IMR-90 (cell line): Measurements from ENCODE around the gene HAS3. TPM values are rescaled to one million over a fixed set of nuclear protein-coding genes. Genes with fewer than 3 reads are reported as not detected.

ENCODE experiments used
- ATAC-seq: fragments of 200-7000 bp; cut with Tn5 transposase; 2 replicates; pipeline ENCODE4 v1.9.1; 2020; ENCODE audit warnings: low read depth, mild to moderate bottlenecking, moderate library complexity
- BruUV-seq: library from RNA; stranded (reverse); fragments of 400-500 nt; replicated peaks from 2 replicates; lab custom pipeline; 2021; lab: Mats Ljungman, UMichigan
- CTCF ChIA-PET: fragments of 300-600 bp; formaldehyde crosslinking; extraction: SDS; loops from one replicate; lab custom pipeline; 2021; ENCODE audit warnings: antibody characterized with exemption; lab: Yijun Ruan, JAX
- POLR2A ChIA-PET: fragments of 300-600 bp; sonication (Branson Sonifier 250); formaldehyde crosslinking; loops from one replicate; lab custom pipeline; 2022; ENCODE audit warnings: antibody characterized with exemption; ENCODE audit not compliant: unreplicated experiment; lab: Charles Lee
- DNase-seq: peaks from one replicate; pipeline ENCODE4 v3.0.0; 2013
- H2AFZ ChIP-seq: replicated peaks from 2 replicates; pipeline ENCODE3; 2013; ENCODE audit warnings: low read length, mild to moderate bottlenecking; ENCODE audit not compliant: poor library complexity
- H2AK5ac ChIP-seq: 2 replicates; pipeline ENCODE4 v1.6.1; 2013; ENCODE audit warnings: low read depth, low read length, inconsistent platforms
- H2AK9ac ChIP-seq: replicated peaks from 2 replicates; pipeline ENCODE3; 2013; ENCODE audit warnings: mild to moderate bottlenecking, low read depth, low read length, moderate library complexity; ENCODE audit not compliant: poor library complexity
- H2BK120ac ChIP-seq: 2 replicates; pipeline ENCODE4 v1.6.1; 2013; ENCODE audit warnings: low read depth, low read length, inconsistent platforms
- H2BK15ac ChIP-seq: 3 replicates; pipeline ENCODE4 v1.6.1; 2013; ENCODE audit warnings: low read depth, low read length, inconsistent platforms
- H2BK20ac ChIP-seq: 2 replicates; pipeline ENCODE4 v1.6.1; 2013; ENCODE audit warnings: low read depth, mild to moderate bottlenecking, inconsistent platforms, low read length, moderate library complexity
- H2BK5ac ChIP-seq: 2 replicates; pipeline ENCODE4 v1.6.1; 2013; ENCODE audit warnings: mild to moderate bottlenecking, low read depth, low read length, inconsistent platforms; ENCODE audit not compliant: poor library complexity, severe bottlenecking
- H3K14ac ChIP-seq: replicated peaks from 2 replicates; pipeline ENCODE4 v1.6.1; 2013; ENCODE audit warnings: low read depth, low read length, inconsistent platforms
- H3K18ac ChIP-seq: 2 replicates; pipeline ENCODE4 v1.6.1; 2013; ENCODE audit warnings: low read depth, low read length, control low read depth
- H3K23ac ChIP-seq: 2 replicates; pipeline ENCODE4 v1.6.1; 2013; ENCODE audit warnings: low read depth, low read length, inconsistent platforms
- H3K27ac ChIP-seq: 2 replicates; pipeline ENCODE4 v1.5.1; 2013; ENCODE audit warnings: mild to moderate bottlenecking, control low read depth, low read length; ENCODE audit not compliant: insufficient read depth
- H3K27me3 ChIP-seq: 2 replicates; pipeline ENCODE4 v1.6.1; 2013; ENCODE audit warnings: low read length; ENCODE audit not compliant: control insufficient read depth, insufficient read depth
- H3K36me3 ChIP-seq: 2 replicates; pipeline ENCODE4 v1.6.1; 2013; ENCODE audit warnings: low read length, mixed read lengths; ENCODE audit not compliant: control insufficient read depth, insufficient read depth
- H3K4ac ChIP-seq: 2 replicates; pipeline ENCODE4 v1.6.1; 2013; ENCODE audit warnings: low read depth, low read length, inconsistent platforms
- H3K4me1 ChIP-seq: 2 replicates; pipeline ENCODE4 v1.6.1; 2013; ENCODE audit warnings: low read length, mixed read lengths; ENCODE audit not compliant: control insufficient read depth, insufficient read depth
- H3K4me2 ChIP-seq: 2 replicates; pipeline ENCODE4 v1.6.1; 2013; ENCODE audit warnings: low read depth, mild to moderate bottlenecking, control low read depth, low read length, moderate library complexity
- H3K4me3 ChIP-seq: 2 replicates; pipeline ENCODE4 v1.5.1; 2013; ENCODE audit warnings: low read depth, mild to moderate bottlenecking, control low read depth, low read length, moderate library complexity; ENCODE audit not compliant: insufficient read depth
- H3K56ac ChIP-seq: 2 replicates; pipeline ENCODE4 v1.6.1; 2013; ENCODE audit warnings: low read length, inconsistent platforms; ENCODE audit not compliant: insufficient read depth; ENCODE audit errors: extremely low read depth
- H3K79me1 ChIP-seq, 2 experiments: 2 replicates each; pipeline ENCODE4 v1.6.1; 2013; ENCODE audit warnings: low read length in 2 of 2, inconsistent platforms in 1 of 2, low read depth in 1 of 2
- H3K9ac ChIP-seq: 2 replicates; pipeline ENCODE4 v1.6.1; 2013; ENCODE audit warnings: low read depth, low read length, control low read depth
- H3K9me1 ChIP-seq: 2 replicates; pipeline ENCODE4 v1.6.1; 2013; ENCODE audit warnings: low read length, inconsistent platforms; ENCODE audit not compliant: insufficient read depth
- H3K9me3 ChIP-seq: 2 replicates; pipeline ENCODE4 v1.6.1; 2013; ENCODE audit warnings: low read length; ENCODE audit not compliant: control insufficient read depth, insufficient read depth
- H4K20me1 ChIP-seq: 2 replicates; pipeline ENCODE4 v1.6.1; 2013; ENCODE audit warnings: low read length, inconsistent platforms; ENCODE audit not compliant: insufficient read depth
- H4K5ac ChIP-seq: 2 replicates; pipeline ENCODE4 v1.6.1; 2013; ENCODE audit warnings: mild to moderate bottlenecking, low read depth, low read length, control low read depth
- H4K8ac ChIP-seq, 2 experiments: 2 replicates each; pipeline ENCODE4 v1.6.1; 2013; ENCODE audit warnings: low read depth in 2 of 2, low read length in 2 of 2, control low read depth in 1 of 2, inconsistent platforms in 1 of 2
- H4K91ac ChIP-seq: 2 replicates; pipeline ENCODE4 v1.6.1; 2013; ENCODE audit warnings: low read depth, low read length, inconsistent platforms; ENCODE audit not compliant: insufficient read depth
- FOS ChIP-seq: fragments of 150-350 bp; IDR thresholded peaks from 2 replicates; pipeline ENCODE4 v1.6.1; 2016; ENCODE audit warnings: low read depth, low read length
- MAZ ChIP-seq: IDR thresholded peaks from 2 replicates; pipeline ENCODE4 v1.6.1; 2012; ENCODE audit warnings: low read depth, mild to moderate bottlenecking, low read length, improper control_type of control experiment, moderate library complexity, borderline replicate concordance
- WGBS, 2 experiments: methylation state at CpG; one replicate each; pipeline versions ENCODE4 v1.1.5 to v1.1.7; 2013; ENCODE audit warnings: missing lambda C conversion rate in 2 of 2; ENCODE audit not compliant: insufficient read length in 1 of 2; ENCODE audit errors: extremely low coverage in 2 of 2; 5-methylcytosine and 5-hydroxymethylcytosine counted together
- dilution Hi-C: fragments of 300-500 bp; cut with HindIII; formaldehyde crosslinking; loops from one replicate; pipeline ENCODE4 v1.14.3; 2018; ENCODE audit warnings: low sequenced_read_pairs; ENCODE audit not compliant: unreplicated experiment
- in situ Hi-C: fragments of 300-500 bp; cut with MboI; formaldehyde crosslinking; loops from 3 replicates; pipeline ENCODE4 v1.14.3; 2019; ENCODE audit warnings: low sequenced_read_pairs, inconsistent platforms, mixed read lengths
- intact Hi-C: fragments of 100-400 bp; cut with micrococcal nuclease; formaldehyde crosslinking; loops from 2 replicates; pipeline ENCODE4 v1.10.0; 2022
- polyA plus RNA-seq, 3 experiments: library from polyadenylated mRNA; depleted of rRNA; stranded (reverse); fragments of >200 nt; gene quantifications; 2 replicates each; pipeline ENCODE4 v1.2.3, GENCODE V29; 2012; ENCODE audit warnings: low replicate concordance in 1 of 3
- total RNA-seq: library from RNA; depleted of rRNA; stranded (reverse); fragments of >200 nt; gene quantifications from 2 replicates; pipeline ENCODE4 v1.2.3, GENCODE V29; 2012
- TF ChIP-seq, protein P1 (sequence below): fragments of 150-350 bp; IDR thresholded peaks from 2 replicates; pipeline ENCODE4 v1.6.1; 2017; ENCODE audit warnings: mild to moderate bottlenecking, antibody characterized with exemption, low read length, low read depth

HAS3 gene
- total and polyA plus RNA-seq, 2 of the 4 experiments (the other 2 are of a cell fraction): 0.36 to 0.97 TPM

DNA sequence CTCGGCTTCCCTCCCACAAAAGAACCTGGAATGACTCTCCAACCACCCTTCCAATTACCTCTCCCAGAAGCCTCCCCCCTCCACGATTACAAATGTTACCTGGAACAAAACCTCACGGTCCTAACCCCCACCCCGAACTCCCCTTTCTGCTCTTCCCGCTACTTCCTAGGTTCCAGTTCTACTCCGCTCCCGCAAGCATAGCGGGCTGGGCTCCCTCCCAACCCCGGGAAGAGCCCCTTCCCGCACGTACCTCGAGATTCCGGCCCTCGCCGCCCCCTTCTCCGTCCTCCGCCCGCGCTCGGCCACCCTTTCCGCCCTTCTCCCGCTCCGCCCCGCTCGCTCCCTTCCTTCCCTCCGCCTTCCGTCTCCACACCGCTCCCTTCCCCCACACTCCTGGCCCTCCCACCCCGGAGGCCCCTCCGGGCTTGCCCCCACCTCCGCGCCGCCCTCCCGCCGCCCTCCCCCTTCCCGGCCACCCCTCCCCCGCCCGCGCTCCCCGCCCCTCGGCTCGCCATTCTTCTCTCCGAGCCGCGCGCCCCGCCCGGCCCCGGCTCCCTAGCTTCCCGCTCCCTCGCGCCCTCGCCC, 26.5 kb downstream of the HAS3 start:
- Histone ChIP-seq H3K9me1 (no peaks in the 10 kb centered on the region; the same call in 1 of the 2 replicates), H3K4me2 (peak overlapping the region; percentile 93), H4K20me1 (peaks cover 23% of the 10 kb centered on the region; the same call in 1 of the 2 replicates), H2BK20ac (no peak overlapping the region; the same call in 1 of the 2 replicates), H3K27me3 (no peaks in the 10 kb centered on the region), H3K4me3 (peak overlapping the region; percentile 91), H3K9me3 (no peaks in the 10 kb centered on the region), H3K4ac (peak overlapping the region; percentile 99), H2AK9ac (peak overlapping the region; percentile 100), H3K14ac (peak overlapping the region; percentile 98), H3K23ac (peak overlapping the region; percentile 99), H2AFZ (peak overlapping the region; percentile 94), H3K36me3 (peaks cover 6% of the 10 kb centered on the region), H2BK120ac (peak overlapping the region; percentile 70), H3K56ac (peak overlapping the region; percentile 98), H4K5ac (peak overlapping the region; percentile 93), H3K9ac (peak overlapping the region; percentile 98), H3K79me1 (peaks cover 14 to 55% of the 10 kb centered on the region in 2 experiments), H2BK5ac (peak overlapping the region; percentile 97), H2AK5ac (peak overlapping the region; percentile 90), H4K91ac (peak overlapping the region; percentile 97), H3K4me1 (no peaks in the 10 kb centered on the region), H4K8ac (peak overlapping the region; percentile 93 to 95), H3K18ac (peak overlapping the region; percentile 59), H3K27ac (peak overlapping the region; percentile 95), H2BK15ac (no peak overlapping the region; the same call in 2 of the 3 replicates)
- peak; percentile 86 for ATAC-seq
- no peak for TF ChIP-seq FOS
- peak; percentile 85 for TF ChIP-seq MAZ
- TF ChIP-seq, protein P1, sequence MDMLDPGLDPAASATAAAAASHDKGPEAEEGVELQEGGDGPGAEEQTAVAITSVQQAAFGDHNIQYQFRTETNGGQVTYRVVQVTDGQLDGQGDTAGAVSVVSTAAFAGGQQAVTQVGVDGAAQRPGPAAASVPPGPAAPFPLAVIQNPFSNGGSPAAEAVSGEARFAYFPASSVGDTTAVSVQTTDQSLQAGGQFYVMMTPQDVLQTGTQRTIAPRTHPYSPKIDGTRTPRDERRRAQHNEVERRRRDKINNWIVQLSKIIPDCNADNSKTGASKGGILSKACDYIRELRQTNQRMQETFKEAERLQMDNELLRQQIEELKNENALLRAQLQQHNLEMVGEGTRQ: no peak
- intact Hi-C loops (loop anchor here (5.0 kb wide), 1 partner anchor 140 kb away; no protein-coding TSS in a partner anchor), in situ Hi-C loops (no loop called here), dilution Hi-C loops (no loop called here)
- CTCF ChIA-PET: interaction anchor here (0.6 kb wide), 1 partner anchor 541 kb away, joined by 4 read pairs; no protein-coding TSS in a partner anchor
- POLR2A ChIA-PET: interaction anchor here (0.6 kb wide), 2 partner anchors 113 to 172 kb away, joined by 5 to 27 read pairs; no protein-coding TSS in a partner anchor
- no TSS peak for BruUV-seq
- DNase-seq: peak; percentile 81
- 0% methylated on average over 5 of the region's 53 CpGs; no CpG with 5 or more reads in 1 of the 2 experiments for WGBS, 2 experiments
